ENCODE results near the gene PHACTR3. TPM values are rescaled to one million over a fixed set of nuclear protein-coding genes. Genes with fewer than 3 reads are reported as not detected.

The PHACTR3 gene
- total and polyA plus RNA-seq, 7 experiments from 2014 or later: 0.49 TPM; not detected in 6

DNA sequence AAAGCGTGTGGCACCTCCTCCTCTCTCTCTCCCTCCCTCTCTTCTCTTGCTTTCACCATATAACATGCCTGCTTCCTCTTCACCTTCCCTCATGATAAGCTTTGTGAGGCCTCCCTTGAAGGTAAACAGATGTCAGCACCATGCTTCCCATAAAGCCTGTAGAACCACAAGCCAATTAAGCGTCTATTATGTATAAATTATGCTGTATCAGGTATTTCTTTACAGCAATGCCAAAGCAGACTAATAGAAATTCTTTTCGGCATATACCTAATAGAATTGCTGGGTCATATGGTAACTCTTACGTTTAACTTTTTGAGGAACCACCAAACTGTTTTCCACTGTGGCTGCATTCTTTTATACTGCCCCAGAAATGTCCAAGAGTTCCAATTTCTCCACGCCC is 254.1 kb downstream of the PHACTR3 start:
- Histone ChIP-seq H3K36me3 (ENCODE audit: control insufficient read depth in 2 of 3, insufficient read depth in 3 of 3, low read length in 3 of 3) (no peaks in the 10 kb centered on the region), H3K27me3 (ENCODE audit: control insufficient read depth in 2 of 2, insufficient read depth in 2 of 2, low read length in 2 of 2) (no peaks in the 10 kb centered on the region), H3K4me1 (ENCODE audit: control insufficient read depth in 2 of 2, insufficient read depth in 2 of 2, low read length in 2 of 2) (no peaks in the 10 kb centered on the region), H3K9me3 (ENCODE audit: control insufficient read depth in 2 of 3, low read length in 3 of 3) (no peaks in the 10 kb centered on the region), H3K27ac (ENCODE audit: low read depth, low read length) (no peak overlapping the region), H3K4me3 (ENCODE audit: low read length) (no peak overlapping the region)
- ATAC-seq (no peak), DNase-seq (no peak)
- Mint-ChIP-seq H3K27ac (no peak overlapping the region), H3K27me3 (peaks cover 0 to 6% (median 4%) of the 10 kb centered on the region in 5 donors), H3K9me3 (peaks cover 0 to 22% (median 5%) of the 10 kb centered on the region in 11 donors), H3K36me3 (peaks cover 0 to 12% (median 4%) of the 10 kb centered on the region in 5 donors), H3K4me3 (no peak overlapping the region), H3K4me1 (no peaks in the 10 kb centered on the region)
- intact Hi-C loops (cut with micrococcal nuclease): no loop called here
- CTCF ChIA-PET: no interaction called here
- POLR2A ChIA-PET: no interaction called here

DNA sequence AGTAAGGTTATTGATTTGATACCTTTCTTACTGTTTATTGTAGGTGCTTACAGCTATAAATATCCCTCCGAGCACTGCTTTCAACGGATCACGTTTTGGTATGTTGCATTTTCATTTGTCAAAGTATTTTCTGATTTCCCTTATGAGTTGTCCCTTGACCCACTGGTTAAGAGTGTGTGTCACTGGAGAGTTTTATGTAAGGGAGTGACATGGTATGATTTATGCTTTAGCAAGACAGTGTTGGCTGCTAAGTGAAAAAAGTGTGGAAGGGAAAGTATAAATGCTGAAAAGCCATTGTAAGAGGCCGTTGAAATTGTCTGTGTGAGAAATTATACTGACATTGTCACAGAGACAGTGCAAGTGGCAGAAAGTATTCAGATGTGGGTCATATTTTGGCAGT is 257.1 kb downstream of the PHACTR3 start:
- ATAC-seq (no peak), DNase-seq (no peak)
- Mint-ChIP-seq H3K4me1 (no peaks in the 10 kb centered on the region), H3K4me3 (no peak overlapping the region), H3K36me3 (peaks cover 0 to 9% (median 0%) of the 10 kb centered on the region in 5 donors), H3K9me3 (peaks cover 0 to 22% (median 4%) of the 10 kb centered on the region in 11 donors), H3K27ac (no peak overlapping the region), H3K27me3 (peaks cover 0 to 6% (median 4%) of the 10 kb centered on the region in 5 donors)
- intact Hi-C loops (cut with micrococcal nuclease): no loop called here
- H3K4me3 ChIP-seq (ENCODE audit: low read length): no peak overlapping the region
- H3K36me3 ChIP-seq (ENCODE audit: control insufficient read depth in 2 of 3, insufficient read depth in 3 of 3, low read length in 3 of 3): no peaks in the 10 kb centered on the region
- no peaks in the 10 kb centered on the region for H3K4me1 ChIP-seq (ENCODE audit: control insufficient read depth in 2 of 2, insufficient read depth in 2 of 2, low read length in 2 of 2)
- POLR2A ChIA-PET: no interaction called here
- H3K27ac ChIP-seq (ENCODE audit: low read depth, low read length): no peak overlapping the region
- H3K9me3 ChIP-seq (ENCODE audit: control insufficient read depth in 2 of 3, low read length in 3 of 3): no peaks in the 10 kb centered on the region
- no peaks in the 10 kb centered on the region for H3K27me3 ChIP-seq (ENCODE audit: control insufficient read depth in 2 of 2, insufficient read depth in 2 of 2, low read length in 2 of 2)
- CTCF ChIA-PET: no interaction called here

DNA sequence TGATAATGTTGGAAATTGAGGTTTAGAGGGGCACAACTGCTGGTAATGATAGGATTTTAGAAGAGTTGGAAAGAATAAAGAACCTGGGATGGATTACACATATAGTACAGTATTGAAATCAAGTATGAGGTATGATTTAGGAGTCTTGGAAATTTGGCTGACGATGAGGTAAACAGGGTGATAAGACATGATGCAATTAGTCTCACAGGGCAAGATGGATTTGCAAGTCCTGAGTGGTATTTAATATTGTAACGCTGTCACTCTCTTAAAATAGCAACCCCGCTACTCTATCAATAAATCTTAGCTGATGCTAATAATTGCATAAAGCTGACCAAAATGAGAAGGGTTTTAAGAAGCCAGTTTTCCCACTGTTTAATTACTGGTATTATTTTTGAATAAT is 258.7 kb downstream of the PHACTR3 start:
- intact Hi-C loops (cut with micrococcal nuclease): no loop called here
- ChIA-PET CTCF (no interaction called here), POLR2A (no interaction called here)
- peaks cover 0 to 18% (median 0%) of the 10 kb centered on the region in 11 donors for H3K9me3 Mint-ChIP-seq
- Histone ChIP-seq H3K4me3 (ENCODE audit: low read length) (no peak overlapping the region), H3K27ac (ENCODE audit: low read depth, low read length) (no peak overlapping the region), H3K27me3 (ENCODE audit: control insufficient read depth in 2 of 2, insufficient read depth in 2 of 2, low read length in 2 of 2) (no peaks in the 10 kb centered on the region), H3K36me3 (ENCODE audit: control insufficient read depth in 2 of 3, insufficient read depth in 3 of 3, low read length in 3 of 3) (no peaks in the 10 kb centered on the region), H3K9me3 (ENCODE audit: control insufficient read depth in 2 of 3, low read length in 3 of 3) (no peaks in the 10 kb centered on the region), H3K4me1 (ENCODE audit: control insufficient read depth in 2 of 2, insufficient read depth in 2 of 2, low read length in 2 of 2) (no peaks in the 10 kb centered on the region)
- no peak for DNase-seq
- ATAC-seq: no peak
- H3K27ac Mint-ChIP-seq: no peak overlapping the region
- peaks cover 0 to 6% (median 4%) of the 10 kb centered on the region in 5 donors for H3K27me3 Mint-ChIP-seq
- H3K4me3 Mint-ChIP-seq: no peak overlapping the region
- no peaks in the 10 kb centered on the region for H3K4me1 Mint-ChIP-seq
- peaks cover 0 to 9% (median 0%) of the 10 kb centered on the region in 5 donors for H3K36me3 Mint-ChIP-seq

DNA sequence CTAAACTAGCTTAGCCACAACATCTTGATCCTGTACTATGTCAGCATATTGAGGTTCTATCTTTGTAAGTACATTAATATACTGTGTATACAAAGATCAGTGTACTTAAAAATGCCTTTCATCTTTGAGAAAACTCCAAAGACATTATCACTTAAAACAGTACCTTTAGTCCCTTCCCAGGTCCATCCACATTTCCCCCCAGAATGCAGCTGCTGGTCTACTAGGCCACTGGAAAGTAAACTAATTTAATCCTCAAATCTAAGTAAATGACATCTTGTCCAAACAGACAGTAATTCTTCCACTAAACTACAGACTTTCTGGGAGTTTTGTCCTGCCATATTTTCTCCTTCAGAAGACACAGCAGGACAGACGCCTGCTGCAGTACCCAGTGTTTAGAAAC is 260.4 kb downstream of the PHACTR3 start:
- ATAC-seq (no peak), DNase-seq (no peak)
- Mint-ChIP-seq H3K27ac (no peak overlapping the region), H3K4me1 (no peaks in the 10 kb centered on the region), H3K4me3 (no peak overlapping the region), H3K27me3 (peaks cover 0 to 9% (median 4%) of the 10 kb centered on the region in 5 donors), H3K36me3 (peaks cover 0 to 7% (median 5%) of the 10 kb centered on the region in 5 donors), H3K9me3 (peaks cover 0 to 4% (median 0%) of the 10 kb centered on the region in 11 donors)
- Histone ChIP-seq H3K9me3 (ENCODE audit: control insufficient read depth in 2 of 3, low read length in 3 of 3) (no peaks in the 10 kb centered on the region), H3K27me3 (ENCODE audit: control insufficient read depth in 2 of 2, insufficient read depth in 2 of 2, low read length in 2 of 2) (no peaks in the 10 kb centered on the region), H3K27ac (ENCODE audit: low read depth, low read length) (no peak overlapping the region), H3K36me3 (ENCODE audit: control insufficient read depth in 2 of 3, insufficient read depth in 3 of 3, low read length in 3 of 3) (no peaks in the 10 kb centered on the region), H3K4me1 (ENCODE audit: control insufficient read depth in 2 of 2, insufficient read depth in 2 of 2, low read length in 2 of 2) (no peaks in the 10 kb centered on the region), H3K4me3 (ENCODE audit: low read length) (no peak overlapping the region)
- CTCF ChIA-PET: no interaction called here
- intact Hi-C loops (cut with micrococcal nuclease): no loop called here
- POLR2A ChIA-PET: no interaction called here

DNA sequence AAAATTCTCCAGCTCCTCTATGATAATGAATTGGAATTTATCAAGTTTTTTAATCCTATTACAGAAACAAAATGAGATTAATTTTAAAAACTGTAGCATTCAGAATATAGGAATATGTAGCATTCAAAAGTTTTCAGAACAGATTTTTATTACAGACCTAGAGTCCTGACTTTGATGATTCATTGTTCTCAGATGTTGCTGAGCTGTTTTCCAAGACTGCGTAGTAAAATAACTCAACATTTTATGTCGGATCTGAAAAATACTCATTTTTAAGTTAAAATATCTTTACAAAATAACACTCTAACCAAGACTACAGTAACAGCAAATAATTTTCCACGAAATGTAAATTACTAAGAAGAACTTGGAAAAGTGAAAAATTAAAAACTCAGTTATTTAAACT is 262.0 kb downstream of the PHACTR3 start:
- Mint-ChIP-seq H3K36me3 (peaks cover 0 to 7% (median 5%) of the 10 kb centered on the region in 5 donors), H3K9me3 (no peaks in the 10 kb centered on the region), H3K4me3 (no peak overlapping the region), H3K27ac (no peak overlapping the region), H3K4me1 (no peaks in the 10 kb centered on the region), H3K27me3 (peaks cover 0 to 9% (median 4%) of the 10 kb centered on the region in 5 donors)
- intact Hi-C loops (cut with micrococcal nuclease): no loop called here
- no peak for DNase-seq
- Histone ChIP-seq H3K36me3 (ENCODE audit: control insufficient read depth in 2 of 3, insufficient read depth in 3 of 3, low read length in 3 of 3) (no peaks in the 10 kb centered on the region), H3K4me1 (ENCODE audit: control insufficient read depth in 2 of 2, insufficient read depth in 2 of 2, low read length in 2 of 2) (no peaks in the 10 kb centered on the region), H3K4me3 (ENCODE audit: low read length) (no peak overlapping the region), H3K27me3 (ENCODE audit: control insufficient read depth in 2 of 2, insufficient read depth in 2 of 2, low read length in 2 of 2) (no peaks in the 10 kb centered on the region), H3K27ac (ENCODE audit: low read depth, low read length) (no peak overlapping the region), H3K9me3 (ENCODE audit: control insufficient read depth in 2 of 3, low read length in 3 of 3) (no peaks in the 10 kb centered on the region)
- ChIA-PET CTCF (no interaction called here), POLR2A (no interaction called here)
- no peak for ATAC-seq

DNA sequence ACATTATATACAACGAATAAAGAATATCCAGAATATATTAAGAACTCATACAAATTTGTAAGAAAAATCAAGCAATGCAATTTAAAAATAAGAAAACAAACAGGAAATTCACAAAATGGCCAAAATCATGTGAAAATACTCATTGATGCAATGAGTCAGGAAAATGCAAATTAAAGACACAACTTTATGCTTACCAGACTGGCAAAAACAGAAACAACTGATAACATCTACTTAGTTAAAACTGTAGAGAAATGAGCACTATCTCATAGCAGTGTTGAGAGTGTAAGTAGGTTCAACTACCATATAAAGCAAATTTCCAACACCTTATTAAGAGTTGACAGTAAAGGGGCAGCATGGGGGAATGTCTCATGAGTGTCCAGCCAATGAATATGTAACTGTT is 266.8 kb downstream of the PHACTR3 start:
- H3K4me1 Mint-ChIP-seq: no peaks in the 10 kb centered on the region
- no peak for DNase-seq
- CTCF ChIA-PET: no interaction called here

DNA sequence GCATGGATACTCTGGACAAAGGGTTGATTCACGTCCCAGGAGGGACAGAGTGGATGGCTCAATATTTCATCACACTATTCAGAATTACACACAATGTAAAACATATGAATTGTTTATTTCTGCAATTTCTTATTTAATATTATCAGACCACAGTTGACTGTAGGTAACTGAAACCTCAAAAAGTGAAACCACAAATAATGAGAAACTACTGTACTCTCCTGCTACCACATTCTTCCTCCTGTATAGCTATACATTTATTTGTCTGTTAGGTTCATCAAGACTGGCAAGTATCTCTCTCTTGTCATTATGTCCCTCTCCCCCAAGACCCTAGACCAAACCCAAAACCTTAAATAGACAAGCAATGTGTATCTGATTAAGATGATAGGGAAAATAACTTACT is 269.1 kb downstream of the PHACTR3 start:
- ATAC-seq (no peak), DNase-seq (no peak)
- Histone ChIP-seq H3K27ac (ENCODE audit: low read depth, low read length) (no peak overlapping the region), H3K27me3 (ENCODE audit: control insufficient read depth in 2 of 2, insufficient read depth in 2 of 2, low read length in 2 of 2) (no peaks in the 10 kb centered on the region), H3K36me3 (ENCODE audit: control insufficient read depth in 2 of 3, insufficient read depth in 3 of 3, low read length in 3 of 3) (no peaks in the 10 kb centered on the region), H3K4me3 (ENCODE audit: low read length) (no peak overlapping the region), H3K4me1 (ENCODE audit: control insufficient read depth in 2 of 2, insufficient read depth in 2 of 2, low read length in 2 of 2) (no peaks in the 10 kb centered on the region), H3K9me3 (ENCODE audit: control insufficient read depth in 2 of 3, low read length in 3 of 3) (no peaks in the 10 kb centered on the region)
- Mint-ChIP-seq H3K36me3 (peaks cover 0 to 9% (median 4%) of the 10 kb centered on the region in 5 donors), H3K27me3 (peaks cover 0 to 3% (median 0%) of the 10 kb centered on the region in 5 donors), H3K4me1 (no peaks in the 10 kb centered on the region), H3K27ac (no peak overlapping the region), H3K9me3 (no peaks in the 10 kb centered on the region), H3K4me3 (no peak overlapping the region)
- ChIA-PET CTCF (no interaction called here), POLR2A (no interaction called here)
- intact Hi-C loops (cut with micrococcal nuclease): no loop called here

More for the DNA sequence above, 266.8 kb downstream of the PHACTR3 start:
- H3K36me3 ChIP-seq (ENCODE audit: control insufficient read depth in 2 of 3, insufficient read depth in 3 of 3, low read length in 3 of 3): no peaks in the 10 kb centered on the region
- no peaks in the 10 kb centered on the region for H3K9me3 Mint-ChIP-seq
- POLR2A ChIA-PET: no interaction called here
- intact Hi-C loops (cut with micrococcal nuclease): no loop called here
- no peak for ATAC-seq
- no peak overlapping the region for H3K4me3 ChIP-seq (ENCODE audit: low read length)
- H3K27ac ChIP-seq (ENCODE audit: low read depth, low read length): no peak overlapping the region
- no peaks in the 10 kb centered on the region for H3K27me3 ChIP-seq (ENCODE audit: control insufficient read depth in 2 of 2, insufficient read depth in 2 of 2, low read length in 2 of 2)
- peaks cover 0 to 8% (median 0%) of the 10 kb centered on the region in 5 donors for H3K27me3 Mint-ChIP-seq
- H3K4me1 ChIP-seq (ENCODE audit: control insufficient read depth in 2 of 2, insufficient read depth in 2 of 2, low read length in 2 of 2): no peaks in the 10 kb centered on the region
- H3K9me3 ChIP-seq (ENCODE audit: control insufficient read depth in 2 of 3, low read length in 3 of 3): no peaks in the 10 kb centered on the region
- no peak overlapping the region for H3K27ac Mint-ChIP-seq
- no peak overlapping the region for H3K4me3 Mint-ChIP-seq
- H3K36me3 Mint-ChIP-seq: peaks cover 0 to 9% (median 4%) of the 10 kb centered on the region in 5 donors

All from naive thymus-derived CD4-positive, alpha-beta T cell (primary cell).